ENCODE results near the gene RPTOR. TPM values are rescaled to one million over a fixed set of nuclear protein-coding genes. Genes with fewer than 3 reads are reported as not detected.

The RPTOR gene
- total RNA-seq, 1 experiment from 2014 or later, result 58.0 TPM

DNA sequence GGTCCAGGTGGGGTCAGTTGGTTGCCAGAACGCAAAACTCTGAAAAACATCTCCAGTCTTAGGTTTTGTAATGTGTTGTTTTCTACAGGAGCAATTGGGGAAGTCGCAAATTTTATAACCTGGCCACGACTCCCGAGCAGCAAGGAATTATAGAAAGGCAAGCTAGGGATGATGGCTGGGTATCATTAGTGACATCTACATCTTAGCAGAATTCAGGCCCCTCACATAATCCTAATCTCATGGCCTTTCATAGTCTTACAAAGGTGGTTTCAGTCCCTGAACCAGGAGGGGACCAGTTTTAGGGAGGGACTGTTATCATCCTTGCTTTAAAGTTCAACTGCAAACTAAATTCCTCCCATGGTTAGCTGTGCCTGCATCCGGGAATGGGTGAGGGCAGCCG, 117.9 kb downstream of the RPTOR start:
- peaks cover 15% of the 10 kb centered on the region for H3K4me1 ChIP-seq (ENCODE audit: control insufficient read depth, insufficient read depth, low read length)
- H3K4me3 ChIP-seq (ENCODE audit: low read depth in 2 of 2, low read length in 2 of 2), result no peak overlapping the region
- no peaks in the 10 kb centered on the region for H3K36me3 ChIP-seq (ENCODE audit: control insufficient read depth, insufficient read depth, low read length)
- in situ Hi-C loops (cut with HindIII; ENCODE audit: low pct_unique_long_range_greater_than_20kb, low sequenced_read_pairs) (no loop called here), intact Hi-C loops (cut with micrococcal nuclease; ENCODE audit: unreplicated experiment) (no loop called here)
- no peaks in the 10 kb centered on the region for H3K27me3 ChIP-seq (ENCODE audit: control insufficient read depth, insufficient read depth, low read length)
- H3K27ac ChIP-seq (ENCODE audit: low read length), result no peak overlapping the region
- ATAC-seq (no peak), DNase-seq (ENCODE audit: low read depth, low spot score) (no peak)
- ChIA-PET POLR2A (no interaction called here), CTCF (no interaction called here)
- peaks cover 3% of the 10 kb centered on the region; the same call in 1 of the 2 replicates for H3K9me3 ChIP-seq (ENCODE audit: control insufficient read depth, insufficient read depth, low read depth, low read length)
- TF ChIP-seq POLR2AphosphoS5 (IDR thresholded peaks at IDR 0.05; ENCODE audit: low read depth, low read length), result no peak
- no peak for TF ChIP-seq TCF7L2 (IDR thresholded peaks at IDR 0.05; ENCODE audit: low read depth, low read length)
- TF ChIP-seq CTCF (IDR thresholded peaks at IDR 0.05), result no peak
- TF ChIP-seq REST (IDR thresholded peaks at IDR 0.05; ENCODE audit: insufficient read depth in 1 of 2, low read depth in 2 of 2, low read length in 1 of 2), result no peak
- no peak for TF ChIP-seq SIN3A (IDR thresholded peaks at IDR 0.05; ENCODE audit: borderline replicate concordance, insufficient read depth, low read depth, low read length)
- no TSS peak for BruUV-seq (replicated peaks)

DNA sequence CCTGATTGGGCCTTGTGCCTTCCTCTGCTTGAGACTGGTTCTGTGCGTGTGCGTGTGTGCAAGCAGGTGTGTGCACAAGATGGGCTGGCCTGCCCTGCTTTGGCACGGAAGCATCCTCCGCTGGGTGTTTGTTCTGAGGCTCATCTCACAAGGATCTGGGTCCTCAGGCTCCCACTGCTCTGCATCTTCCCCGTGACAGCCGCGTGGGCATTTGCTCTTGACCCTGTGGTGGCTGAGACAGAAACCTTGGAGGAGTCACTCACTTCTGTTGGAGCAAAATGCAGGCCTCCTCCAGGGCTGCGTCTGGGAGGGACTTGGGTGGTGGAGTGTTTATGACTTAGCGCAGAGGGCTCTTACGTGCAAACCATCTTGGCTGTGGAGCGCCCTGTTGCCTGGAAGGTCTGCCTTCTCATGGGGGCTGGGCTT, 119.2 kb downstream of the RPTOR start:
- CTCF ChIA-PET, result no interaction called here
- POLR2A ChIA-PET, result no interaction called here
- no TSS peak for BruUV-seq (replicated peaks)
- Histone ChIP-seq H3K36me3 (ENCODE audit: control insufficient read depth, insufficient read depth, low read length) (no peaks in the 10 kb centered on the region), H3K4me1 (ENCODE audit: control insufficient read depth, insufficient read depth, low read length) (peaks cover 15% of the 10 kb centered on the region), H3K4me3 (ENCODE audit: low read depth in 2 of 2, low read length in 2 of 2) (no peak overlapping the region), H3K9me3 (ENCODE audit: control insufficient read depth, insufficient read depth, low read depth, low read length) (no peaks in the 10 kb centered on the region), H3K27ac (ENCODE audit: low read length) (no peak overlapping the region), H3K27me3 (ENCODE audit: control insufficient read depth, insufficient read depth, low read length) (no peaks in the 10 kb centered on the region)
- no peak for DNase-seq (ENCODE audit: low read depth, low spot score)
- peak; percentile 73 for ATAC-seq
- intact Hi-C loops (cut with micrococcal nuclease; ENCODE audit: unreplicated experiment), result no loop called here
- in situ Hi-C loops (cut with HindIII; ENCODE audit: low pct_unique_long_range_greater_than_20kb, low sequenced_read_pairs), result no loop called here
- TF ChIP-seq SIN3A (IDR thresholded peaks at IDR 0.05; ENCODE audit: borderline replicate concordance, insufficient read depth, low read depth, low read length) (no peak), REST (IDR thresholded peaks at IDR 0.05; ENCODE audit: insufficient read depth in 1 of 2, low read depth in 2 of 2, low read length in 1 of 2) (no peak), TCF7L2 (IDR thresholded peaks at IDR 0.05; ENCODE audit: low read depth, low read length) (no peak), POLR2AphosphoS5 (IDR thresholded peaks at IDR 0.05; ENCODE audit: low read depth, low read length) (no peak), CTCF (IDR thresholded peaks at IDR 0.05) (no peak)
